ENCODE measurements around the gene THSD4. TPM values are rescaled to one million over a fixed set of nuclear protein-coding genes. Genes with fewer than 3 reads are reported as not detected.

THSD4 gene
- total RNA-seq, 5 donors from 2014 or later (not counting 1 experiment from before 2014, with no cell fraction given), result 0.03 to 0.23 (median 0.18) TPM; not detected in 2

GRCh38 chr15:71810256-71811035, 695.2 kb downstream of the THSD4 start, which contains the start of gene NR2E3:
Gene NR2E3 (plus strand): TSS chr15:71810554. CDS start chr15:71810744, 190 bp downstream.
- H3K9me3 Mint-ChIP-seq, result no peaks in the 10 kb centered on the region
- no peaks in the 10 kb centered on the region for H3K4me1 Mint-ChIP-seq
- ChIA-PET POLR2A (no interaction called here), CTCF (no interaction called here)
- H3K27ac ChIP-seq (ENCODE audit: low read length), result no peak within 1 kb of the TSS
- H3K4me3 ChIP-seq (ENCODE audit: control insufficient read depth in 1 of 2, extremely low read depth in 1 of 2, low read length in 1 of 2), result no peak within 1 kb of the TSS
- peaks cover 0 to 5% of the 10 kb centered on the region in 2 donors for H3K27me3 Mint-ChIP-seq
- WGBS (ENCODE audit: insufficient coverage), result 91% methylated on average over 13 of the region's 16 CpGs
- no peaks in the 10 kb centered on the region for H3K9me3 ChIP-seq
- ATAC-seq (replicated peaks in 1 of 4), result no peak
- H3K36me3 Mint-ChIP-seq, result no peaks in the 10 kb centered on the region
- no peaks in the 10 kb centered on the region for H3K36me3 ChIP-seq (ENCODE audit: control insufficient read depth in 2 of 2, extremely low read depth in 1 of 2, insufficient read depth in 1 of 2, low read length in 1 of 2)
- no peaks in the 10 kb centered on the region for H3K4me1 ChIP-seq (ENCODE audit: control insufficient read depth in 1 of 2, extremely low read depth in 1 of 2, insufficient read depth in 2 of 2, low read length in 2 of 2)
- peaks cover 0 to 13% of the 10 kb centered on the region in 2 experiments for H3K27me3 ChIP-seq (replicated peaks in 1 of 2; ENCODE audit: control insufficient read depth in 2 of 2, extremely low read depth in 1 of 2, insufficient read depth in 2 of 2, low read length in 1 of 2)
- no peak within 1 kb of the TSS for H3K4me3 Mint-ChIP-seq
- no peak for DNase-seq
- no peak within 1 kb of the TSS for H3K27ac Mint-ChIP-seq

GRCh38 chr15:71811036-71811736, 695.9 kb downstream of the THSD4 start:
- Histone ChIP-seq H3K4me3 (ENCODE audit: control insufficient read depth in 1 of 2, extremely low read depth in 1 of 2, low read length in 1 of 2) (no peak overlapping the region), H3K27me3 (replicated peaks in 1 of 2; ENCODE audit: control insufficient read depth in 2 of 2, extremely low read depth in 1 of 2, insufficient read depth in 2 of 2, low read length in 1 of 2) (peaks cover 0 to 12% of the 10 kb centered on the region in 2 experiments), H3K9me3 (no peaks in the 10 kb centered on the region), H3K36me3 (ENCODE audit: control insufficient read depth in 2 of 2, extremely low read depth in 1 of 2, insufficient read depth in 1 of 2, low read length in 1 of 2) (no peaks in the 10 kb centered on the region), H3K27ac (ENCODE audit: low read length) (no peak overlapping the region), H3K4me1 (ENCODE audit: control insufficient read depth in 1 of 2, extremely low read depth in 1 of 2, insufficient read depth in 2 of 2, low read length in 2 of 2) (no peaks in the 10 kb centered on the region)
- Mint-ChIP-seq H3K4me1 (no peaks in the 10 kb centered on the region), H3K4me3 (no peak overlapping the region), H3K36me3 (no peaks in the 10 kb centered on the region), H3K9me3 (no peaks in the 10 kb centered on the region), H3K27me3 (peaks cover 0 to 5% of the 10 kb centered on the region in 2 donors), H3K27ac (no peak overlapping the region)
- 86% methylated on average over 20 of the region's 27 CpGs for WGBS (ENCODE audit: insufficient coverage)
- ChIA-PET CTCF (no interaction called here), POLR2A (no interaction called here)
- ATAC-seq (replicated peaks in 1 of 4) (no peak), DNase-seq (no peak)

- ChIA-PET POLR2A (no interaction called here), CTCF (no interaction called here)
- DNase-seq (no peak), ATAC-seq (replicated peaks in 1 of 4) (no peak)
- H3K4me3 ChIP-seq (ENCODE audit: control insufficient read depth in 1 of 2, extremely low read depth in 1 of 2, low read length in 1 of 2), result no peak overlapping the region
- Mint-ChIP-seq H3K27ac (no peak overlapping the region), H3K27me3 (peaks cover 0 to 5% of the 10 kb centered on the region in 2 donors), H3K4me3 (no peak overlapping the region), H3K4me1 (no peaks in the 10 kb centered on the region), H3K36me3 (no peaks in the 10 kb centered on the region), H3K9me3 (no peaks in the 10 kb centered on the region)
- H3K4me1 ChIP-seq (ENCODE audit: control insufficient read depth in 1 of 2, extremely low read depth in 1 of 2, insufficient read depth in 2 of 2, low read length in 2 of 2), result no peaks in the 10 kb centered on the region
- peaks cover 0 to 8% of the 10 kb centered on the region in 2 experiments for H3K27me3 ChIP-seq (replicated peaks in 1 of 2; ENCODE audit: control insufficient read depth in 2 of 2, extremely low read depth in 1 of 2, insufficient read depth in 2 of 2, low read length in 1 of 2)
- no peak overlapping the region for H3K27ac ChIP-seq (ENCODE audit: low read length)
- no peaks in the 10 kb centered on the region for H3K9me3 ChIP-seq
- 89% methylated on average over 38 of the region's 38 CpGs for WGBS (ENCODE audit: insufficient coverage)
- no peaks in the 10 kb centered on the region for H3K36me3 ChIP-seq (ENCODE audit: control insufficient read depth in 2 of 2, extremely low read depth in 1 of 2, insufficient read depth in 1 of 2, low read length in 1 of 2)
These were observed 696.8 kb downstream of the THSD4 start for GRCh38 chr15:71811752-71812735.

- H3K27ac Mint-ChIP-seq, result no peak overlapping the region
- peaks cover 0 to 4% of the 10 kb centered on the region in 2 donors for H3K27me3 Mint-ChIP-seq
- WGBS (ENCODE audit: insufficient coverage), result 89% methylated on average over 14 of the region's 16 CpGs
- Histone ChIP-seq H3K9me3 (no peaks in the 10 kb centered on the region), H3K27ac (ENCODE audit: low read length) (no peak overlapping the region), H3K4me3 (ENCODE audit: control insufficient read depth in 1 of 2, extremely low read depth in 1 of 2, low read length in 1 of 2) (no peak overlapping the region), H3K27me3 (replicated peaks in 1 of 2; ENCODE audit: control insufficient read depth in 2 of 2, extremely low read depth in 1 of 2, insufficient read depth in 2 of 2, low read length in 1 of 2) (peaks cover 0 to 8% of the 10 kb centered on the region in 2 experiments), H3K36me3 (ENCODE audit: control insufficient read depth in 2 of 2, extremely low read depth in 1 of 2, insufficient read depth in 1 of 2, low read length in 1 of 2) (no peaks in the 10 kb centered on the region), H3K4me1 (ENCODE audit: control insufficient read depth in 1 of 2, extremely low read depth in 1 of 2, insufficient read depth in 2 of 2, low read length in 2 of 2) (no peaks in the 10 kb centered on the region)
- DNase-seq (no peak), ATAC-seq (replicated peaks in 1 of 4) (no peak)
- H3K4me3 Mint-ChIP-seq, result no peak overlapping the region
- peaks cover under 1 to 4% (median 4%) of the 10 kb centered on the region in 3 donors for H3K9me3 Mint-ChIP-seq
- ChIA-PET POLR2A (no interaction called here), CTCF (no interaction called here)
- H3K4me1 Mint-ChIP-seq, result no peaks in the 10 kb centered on the region
- no peaks in the 10 kb centered on the region for H3K36me3 Mint-ChIP-seq
These were observed 697.9 kb downstream of the THSD4 start for GRCh38 chr15:71812966-71813722.

- no peak for ATAC-seq (replicated peaks in 1 of 4)
- no peak overlapping the region for H3K4me3 ChIP-seq (ENCODE audit: control insufficient read depth in 1 of 2, extremely low read depth in 1 of 2, low read length in 1 of 2)
- H3K27me3 ChIP-seq (replicated peaks in 1 of 2; ENCODE audit: control insufficient read depth in 2 of 2, extremely low read depth in 1 of 2, insufficient read depth in 2 of 2, low read length in 1 of 2), result peaks cover 0 to 5% of the 10 kb centered on the region in 2 experiments
- H3K36me3 ChIP-seq (ENCODE audit: control insufficient read depth in 2 of 2, extremely low read depth in 1 of 2, insufficient read depth in 1 of 2, low read length in 1 of 2), result no peaks in the 10 kb centered on the region
- ChIA-PET POLR2A (no interaction called here), CTCF (no interaction called here)
- Mint-ChIP-seq H3K27me3 (no peaks in the 10 kb centered on the region), H3K4me1 (no peaks in the 10 kb centered on the region), H3K27ac (no peak overlapping the region), H3K9me3 (peaks cover 4 to 9% (median 4%) of the 10 kb centered on the region in 3 donors), H3K36me3 (peaks cover 4% of the 10 kb centered on the region), H3K4me3 (no peak overlapping the region)
- H3K9me3 ChIP-seq, result no peaks in the 10 kb centered on the region
- no peaks in the 10 kb centered on the region for H3K4me1 ChIP-seq (ENCODE audit: control insufficient read depth in 1 of 2, extremely low read depth in 1 of 2, insufficient read depth in 2 of 2, low read length in 2 of 2)
- 90% methylated on average over 9 of the region's 9 CpGs for WGBS (ENCODE audit: insufficient coverage)
- no peak for DNase-seq
- no peak overlapping the region for H3K27ac ChIP-seq (ENCODE audit: low read length)
These were observed 698.6 kb downstream of the THSD4 start for GRCh38 chr15:71813723-71814470.

All from T-cell (primary cell).